ENCODE data around the gene MYH8.

DNA sequence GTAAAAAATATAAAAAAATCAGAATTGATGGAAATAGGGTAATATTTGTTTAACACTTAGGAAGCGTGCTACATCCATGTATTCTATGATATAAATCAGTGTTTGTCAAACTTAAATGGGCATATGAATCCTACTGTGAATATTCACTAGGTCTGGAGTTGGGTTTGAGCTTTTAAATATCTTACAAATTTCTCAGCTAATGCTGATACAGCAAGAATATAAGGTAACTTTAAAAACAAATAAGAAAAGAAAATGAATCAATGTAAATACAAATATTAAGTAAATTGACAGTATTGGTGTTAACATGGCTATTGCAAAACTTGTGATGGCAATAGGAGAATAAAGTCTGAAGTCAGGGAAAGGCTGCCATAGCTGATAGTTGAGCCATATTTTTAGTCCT lies 52.5 kb downstream of the MYH8 start:
- TF ChIP-seq, protein P1, sequence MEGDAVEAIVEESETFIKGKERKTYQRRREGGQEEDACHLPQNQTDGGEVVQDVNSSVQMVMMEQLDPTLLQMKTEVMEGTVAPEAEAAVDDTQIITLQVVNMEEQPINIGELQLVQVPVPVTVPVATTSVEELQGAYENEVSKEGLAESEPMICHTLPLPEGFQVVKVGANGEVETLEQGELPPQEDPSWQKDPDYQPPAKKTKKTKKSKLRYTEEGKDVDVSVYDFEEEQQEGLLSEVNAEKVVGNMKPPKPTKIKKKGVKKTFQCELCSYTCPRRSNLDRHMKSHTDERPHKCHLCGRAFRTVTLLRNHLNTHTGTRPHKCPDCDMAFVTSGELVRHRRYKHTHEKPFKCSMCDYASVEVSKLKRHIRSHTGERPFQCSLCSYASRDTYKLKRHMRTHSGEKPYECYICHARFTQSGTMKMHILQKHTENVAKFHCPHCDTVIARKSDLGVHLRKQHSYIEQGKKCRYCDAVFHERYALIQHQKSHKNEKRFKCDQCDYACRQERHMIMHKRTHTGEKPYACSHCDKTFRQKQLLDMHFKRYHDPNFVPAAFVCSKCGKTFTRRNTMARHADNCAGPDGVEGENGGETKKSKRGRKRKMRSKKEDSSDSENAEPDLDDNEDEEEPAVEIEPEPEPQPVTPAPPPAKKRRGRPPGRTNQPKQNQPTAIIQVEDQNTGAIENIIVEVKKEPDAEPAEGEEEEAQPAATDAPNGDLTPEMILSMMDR (IDR thresholded peaks at IDR 0.05; ENCODE audit: borderline replicate concordance, extremely low read depth, low read length, poor library complexity, severe bottlenecking), result no peak
- TF ChIP-seq EZH2 (IDR thresholded peaks at IDR 0.05; ENCODE audit: borderline replicate concordance, low read depth, low read length, severe bottlenecking), result no peak
